Renal cortical epithelial cell (primary cell): Measurements from ENCODE around the gene IL22. TPM values are rescaled to one million over a fixed set of nuclear protein-coding genes. Genes with fewer than 3 reads are reported as not detected.
"Not testable (repeated sequence)": the region's sequence is repeated elsewhere in the genome, so short reads cannot be mapped to it uniquely, and the experiment has no call there.

Experiments
- DNase-seq: peaks from one replicate; pipeline ENCODE4 v3.0.0-alpha.2; 2011; ENCODE audit warnings: low read depth
- total RNA-seq: library from RNA; depleted of rRNA; stranded (reverse); fragments of >200 nt; gene quantifications from 2 replicates; pipeline ENCODE4 v1.2.3, GENCODE V29; 2014

Gene IL22
- total RNA-seq, 1 donor from 2014 or later = not detected

DNA sequence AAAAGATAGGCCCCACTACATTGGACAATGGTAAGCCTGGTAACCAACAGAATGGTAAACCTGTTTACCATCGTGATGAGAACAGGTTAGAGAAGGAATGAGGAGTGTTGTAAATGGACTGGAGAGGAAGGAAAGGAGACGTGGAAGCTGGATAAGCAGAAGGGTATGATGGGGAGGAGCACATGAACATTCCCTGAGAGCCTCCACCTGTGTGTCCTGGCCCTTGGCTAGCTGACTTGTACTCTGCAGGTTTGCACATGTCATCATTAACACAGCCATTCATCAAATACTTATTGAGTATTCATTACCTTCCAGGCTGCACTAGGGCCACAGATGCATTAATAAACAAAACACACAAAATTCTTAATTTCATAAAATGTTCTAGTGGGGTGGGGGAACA is 23.4 kb downstream of the IL22 start:
- no peak for DNase-seq

DNA sequence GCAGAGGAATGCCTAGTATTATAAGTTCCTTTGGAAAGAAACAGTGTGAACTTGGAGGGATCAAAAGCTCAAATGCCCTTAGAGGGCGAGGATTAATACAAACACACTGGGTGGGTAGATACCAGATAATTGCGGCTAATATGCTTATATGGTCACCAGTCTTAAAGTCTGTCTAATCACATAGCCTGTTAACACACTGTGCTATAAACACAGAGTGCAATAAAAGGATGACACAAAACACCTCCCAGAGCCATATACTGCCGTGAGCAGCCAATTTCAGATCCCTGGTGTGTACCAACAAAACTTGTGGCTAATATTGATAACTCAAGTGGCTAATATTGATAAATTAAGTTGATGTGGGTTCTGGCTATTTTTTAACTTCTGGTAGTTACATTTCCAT is 26.0 kb downstream of the IL22 start:
- DNase-seq = no peak

DNA sequence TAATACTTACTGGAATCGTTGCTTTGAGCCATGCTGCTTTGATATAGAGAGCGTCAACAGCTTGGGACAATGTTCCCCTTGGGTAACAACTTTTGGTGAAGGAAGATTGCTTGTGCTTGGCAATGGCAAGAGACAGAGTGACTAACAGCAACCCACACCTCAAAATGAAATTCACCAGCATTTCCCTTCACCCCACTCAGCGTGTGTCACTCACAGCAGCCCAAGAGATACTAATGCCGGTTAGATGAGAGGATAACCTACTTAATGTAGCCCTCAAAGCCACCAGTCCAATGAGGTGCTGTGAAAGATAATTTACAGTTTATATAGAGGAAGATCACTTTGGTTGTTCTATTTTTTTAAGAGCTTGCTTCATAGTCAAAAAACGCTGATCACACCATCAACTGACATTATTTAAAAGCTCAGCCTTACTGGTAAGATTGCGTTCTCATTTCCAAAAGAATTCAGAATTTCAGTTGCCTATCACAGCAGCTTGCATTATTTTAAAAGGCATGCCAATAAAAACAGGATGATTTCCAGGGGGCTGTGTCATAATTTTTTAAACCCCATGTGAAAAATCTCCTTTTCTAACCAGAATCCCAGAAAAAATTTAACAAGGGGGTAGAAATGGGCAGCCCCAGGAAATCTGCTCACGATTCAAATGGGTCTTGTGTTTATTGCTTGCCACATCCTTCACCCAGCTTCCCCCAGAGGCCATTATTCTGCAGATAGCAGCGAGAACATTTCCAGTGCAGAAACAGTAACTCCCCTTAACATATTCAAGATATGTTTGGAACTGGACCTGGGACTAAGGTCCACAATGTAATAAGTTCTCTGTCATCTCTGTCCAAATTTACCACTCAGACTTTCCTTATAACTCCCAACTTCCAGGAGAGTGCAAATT is 27.6 kb downstream of the IL22 start, which contains the start of gene IL26:
Gene IL26, minus strand, starts transcription at position 235 of the 901 bp plus-strand sequence. Its CDS starts 54 bp downstream, at position 181.
- no peak for DNase-seq

DNA sequence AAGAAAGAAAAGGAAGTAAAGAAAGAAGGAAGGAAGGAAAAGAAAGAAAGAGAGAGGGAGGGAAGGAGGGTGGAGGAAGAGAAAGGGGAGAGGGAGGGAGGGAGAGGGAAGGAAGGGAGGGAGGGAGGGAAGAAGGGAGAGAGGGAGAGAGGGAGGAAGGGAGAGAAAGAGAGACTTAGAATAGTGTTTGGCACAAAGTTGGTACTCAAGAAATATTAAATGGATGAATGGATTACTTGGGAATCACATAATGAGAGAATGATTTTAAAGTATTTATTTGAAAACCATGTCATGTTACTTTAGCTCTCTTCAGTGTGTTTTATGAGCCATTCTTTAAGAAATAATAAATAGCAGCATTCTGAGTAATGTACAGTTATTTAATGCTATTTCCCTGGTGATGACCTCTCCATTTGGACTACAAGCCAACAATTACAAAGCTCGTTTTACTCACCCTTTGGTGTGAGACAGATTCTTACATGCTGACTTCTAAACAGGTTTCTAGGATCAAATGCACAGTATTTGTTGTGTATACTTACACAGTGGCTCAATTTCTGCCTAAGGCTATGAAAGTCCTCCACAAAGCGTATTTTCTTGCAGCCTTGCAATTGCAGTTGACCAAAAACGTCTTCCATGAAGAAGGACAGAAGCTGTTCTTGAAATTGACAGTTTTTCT is 28.7 kb downstream of the IL22 start:
- DNase-seq = peak; percentile 60

DNA sequence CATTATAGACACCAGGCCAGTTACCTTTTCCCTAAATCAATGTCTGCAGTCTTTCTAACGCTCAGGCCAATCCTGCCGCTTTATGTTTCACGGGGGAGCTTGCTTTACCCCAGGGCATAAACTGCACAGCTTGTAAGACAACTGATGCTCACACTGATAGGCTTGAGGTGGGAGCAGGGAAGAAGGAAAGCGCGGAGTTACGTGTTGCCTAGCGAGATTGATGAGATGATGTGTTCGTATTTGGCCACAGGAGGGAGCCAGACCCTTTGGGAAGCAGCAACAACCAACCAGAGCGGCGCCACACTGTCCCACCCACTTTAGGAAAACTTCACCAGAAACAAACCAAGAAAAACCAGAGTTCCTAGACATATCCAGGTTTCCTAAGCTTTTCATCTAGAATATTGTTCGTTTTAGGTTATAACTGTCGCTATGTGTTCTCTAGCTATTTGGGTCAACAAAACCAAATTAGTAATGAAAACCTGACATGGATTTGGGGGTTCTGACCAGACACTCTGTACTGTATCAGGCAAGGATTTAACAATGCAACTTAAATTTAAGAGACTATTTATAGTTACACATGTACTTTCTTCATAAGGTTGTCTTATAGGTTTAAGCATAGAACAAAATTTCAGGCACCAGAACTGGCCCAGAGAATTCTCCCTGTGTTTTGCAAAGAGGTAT is 30.2 kb downstream of the IL22 start:
- DNase-seq = peak; percentile 75

DNA sequence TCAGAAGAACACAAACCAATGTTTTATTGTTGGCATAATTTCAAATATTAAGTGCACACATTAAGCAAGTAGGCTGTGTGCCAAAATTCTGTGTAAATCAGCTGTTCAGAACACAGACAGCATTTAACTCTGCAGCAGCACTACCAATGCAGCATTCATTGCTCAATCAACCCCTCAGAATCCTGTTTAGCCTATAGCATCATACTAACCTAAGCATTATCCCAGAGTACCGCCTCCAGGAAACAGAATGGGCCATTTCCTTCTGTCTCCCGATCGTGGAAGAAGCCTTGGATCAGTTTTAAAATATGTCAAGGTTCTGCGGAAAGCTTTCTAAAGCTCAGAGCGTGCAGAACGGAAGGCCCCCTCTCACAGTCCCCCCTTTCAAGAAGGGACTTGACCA is 31.1 kb downstream of the IL22 start:
- no peak for DNase-seq

DNA sequence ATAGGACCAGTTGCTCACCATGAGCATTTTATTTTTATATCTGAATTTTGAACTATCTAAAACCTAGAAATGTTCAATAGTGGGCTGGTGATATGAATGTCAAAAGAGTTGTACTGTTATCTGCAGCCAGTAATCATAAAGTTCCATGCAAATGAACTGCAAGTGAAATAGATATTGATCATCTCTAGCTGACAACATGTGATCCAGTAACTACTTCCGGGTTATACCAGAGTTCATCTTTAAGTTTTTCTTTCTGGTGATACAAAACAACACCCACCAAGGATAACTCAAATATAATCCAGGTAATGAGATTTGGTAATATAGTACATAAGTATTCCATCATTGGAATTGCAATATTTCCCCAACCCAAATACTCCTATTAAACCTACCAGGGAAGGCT is 31.9 kb downstream of the IL22 start:
- no peak for DNase-seq

DNA sequence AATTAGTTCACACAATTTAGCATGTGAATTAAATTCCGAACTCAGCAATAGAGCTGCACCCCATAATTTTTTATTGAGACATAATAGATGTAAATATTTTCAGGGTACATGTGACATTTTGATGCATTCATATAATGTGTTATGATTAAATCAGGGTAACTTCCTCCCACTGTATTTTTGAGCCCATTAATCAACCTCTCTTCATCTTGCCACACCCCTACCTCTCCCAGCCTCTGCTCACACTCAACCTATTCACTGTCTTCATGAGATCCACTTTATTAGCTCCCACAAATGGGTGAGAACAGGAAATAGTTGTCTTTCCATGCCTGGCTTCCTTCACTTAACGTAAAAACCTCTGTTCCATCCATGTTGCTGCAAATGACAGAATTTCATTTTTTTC is 42.5 kb downstream of the IL22 start:
- no peak for DNase-seq

DNA sequence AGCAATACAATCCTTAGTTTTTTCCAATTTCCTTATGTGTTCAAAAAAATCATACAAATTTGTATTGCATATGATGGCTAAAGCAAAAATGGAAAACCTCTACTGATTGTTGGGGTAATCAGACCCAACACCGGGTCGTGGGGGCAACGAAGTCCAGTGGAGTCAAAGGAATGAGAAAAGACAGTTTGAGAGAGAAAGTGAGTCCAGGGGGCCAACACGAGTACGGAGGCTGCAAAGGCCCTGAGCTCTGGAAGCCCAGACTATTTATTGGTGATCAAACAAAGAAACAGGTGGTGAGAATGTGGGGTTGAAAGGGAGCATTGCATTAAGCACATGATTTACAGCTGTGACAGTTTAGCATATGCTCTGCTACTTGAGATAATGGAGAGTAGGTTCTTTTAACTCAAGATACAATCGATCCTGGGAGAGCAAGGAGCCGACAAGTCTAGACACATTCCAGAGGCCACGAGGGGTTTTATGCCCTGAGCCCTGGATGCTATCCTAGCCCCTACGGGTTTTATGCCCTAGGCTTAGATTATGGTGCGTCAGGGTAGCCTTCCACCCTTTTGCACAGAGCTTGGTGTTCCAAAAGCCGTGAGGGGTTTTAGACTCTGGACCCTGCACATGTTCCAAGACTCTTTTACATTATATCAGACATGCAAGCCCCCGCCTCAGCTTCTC is 44.2 kb downstream of the IL22 start:
- DNase-seq = not testable (repeated sequence)

DNA sequence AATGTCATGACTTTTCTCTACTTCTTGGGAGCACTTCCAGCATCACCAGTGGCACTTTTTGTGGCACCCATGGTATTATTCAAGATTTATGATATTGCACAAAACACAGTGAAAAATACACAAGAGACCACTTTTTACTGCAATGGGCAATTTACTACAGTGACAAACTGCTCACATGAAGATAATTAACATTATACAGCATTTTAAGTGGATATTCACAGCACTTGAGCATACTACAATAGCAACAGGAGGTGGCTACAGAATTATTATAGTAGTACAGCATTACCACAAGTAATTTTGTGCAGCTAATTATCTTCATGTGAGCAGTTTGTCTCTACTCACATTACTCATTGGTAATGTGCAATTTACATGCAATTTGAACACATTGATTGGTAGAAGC is 46.1 kb downstream of the IL22 start:
- no peak for DNase-seq

DNA sequence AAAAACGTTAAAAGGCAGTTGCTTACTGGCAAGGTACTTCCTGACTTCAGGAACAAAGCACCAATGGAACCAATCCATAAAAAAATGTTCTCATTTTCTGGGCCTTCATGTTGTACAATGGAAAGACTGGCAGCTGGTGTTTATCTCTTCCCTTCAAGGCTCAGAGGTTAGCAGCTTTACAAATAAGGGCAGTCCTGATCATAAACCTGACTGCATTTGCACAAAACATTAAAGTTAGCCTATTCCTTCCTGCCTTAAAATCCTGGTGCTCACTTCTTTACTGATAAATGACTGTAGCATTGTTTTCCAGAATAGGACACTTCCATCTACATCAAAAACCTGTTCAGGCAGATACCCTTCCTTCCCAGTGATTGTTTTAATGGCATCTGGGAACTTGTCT is 47.0 kb downstream of the IL22 start:
- no peak for DNase-seq

DNA sequence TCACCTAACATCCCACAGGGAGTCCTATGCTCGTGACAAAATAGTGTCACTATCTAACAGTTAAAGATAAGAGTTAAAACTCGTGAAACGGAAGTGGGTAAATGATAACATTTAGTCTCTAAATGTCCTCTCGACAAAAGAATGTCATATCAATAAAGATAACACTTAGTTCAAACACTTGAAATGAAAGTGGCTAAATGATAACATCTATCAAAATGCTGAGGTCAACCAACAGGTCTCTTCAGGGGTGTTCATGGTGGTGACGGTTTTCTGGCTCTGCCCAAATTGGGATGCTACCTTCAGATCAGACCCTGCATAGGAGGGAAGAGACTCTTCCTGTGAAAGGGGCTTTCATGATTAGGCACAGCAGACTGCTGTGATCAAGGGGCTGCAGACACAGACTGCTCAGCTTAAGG is 49.9 kb downstream of the IL22 start:
- DNase-seq = no peak

DNA sequence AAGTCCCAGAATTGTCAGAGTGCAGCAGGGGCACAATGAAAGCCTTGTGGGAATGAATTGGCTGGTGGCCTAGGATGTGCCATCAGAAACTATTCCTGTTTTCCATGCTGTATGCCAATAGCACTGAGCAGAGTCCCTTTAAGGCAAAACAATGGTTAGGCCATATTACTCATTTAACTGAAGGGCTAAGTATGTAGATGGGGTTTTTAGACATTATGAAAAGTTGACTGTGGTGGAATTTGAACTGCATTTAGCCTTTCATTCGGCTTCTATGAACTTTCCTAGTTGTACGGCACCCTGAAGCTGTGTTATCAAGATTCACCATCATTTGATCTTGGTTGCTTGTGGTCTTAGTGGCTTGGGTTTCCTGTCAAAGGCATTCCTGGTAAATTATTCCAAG is 52.5 kb downstream of the IL22 start:
- no peak for DNase-seq

DNA sequence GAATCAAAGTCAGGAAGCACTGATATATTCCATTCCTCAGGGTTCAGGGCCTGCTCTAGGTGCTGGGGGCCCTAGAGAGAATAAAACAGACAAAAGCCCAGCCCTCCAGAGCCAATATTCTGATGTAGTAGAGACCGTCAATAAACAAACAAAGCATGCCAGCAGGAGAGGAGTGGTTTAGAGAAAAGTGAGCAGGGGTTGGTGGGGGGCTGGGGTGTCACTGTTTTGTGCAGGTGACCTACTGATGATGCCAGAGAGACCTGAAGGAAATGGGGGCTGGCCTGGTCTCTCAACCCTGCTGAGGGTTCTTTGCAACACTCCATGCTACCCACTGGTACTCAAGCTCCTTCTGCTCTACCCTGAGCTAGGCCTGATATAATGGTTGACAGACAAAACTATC is 54.3 kb downstream of the IL22 start:
- DNase-seq = no peak

DNA sequence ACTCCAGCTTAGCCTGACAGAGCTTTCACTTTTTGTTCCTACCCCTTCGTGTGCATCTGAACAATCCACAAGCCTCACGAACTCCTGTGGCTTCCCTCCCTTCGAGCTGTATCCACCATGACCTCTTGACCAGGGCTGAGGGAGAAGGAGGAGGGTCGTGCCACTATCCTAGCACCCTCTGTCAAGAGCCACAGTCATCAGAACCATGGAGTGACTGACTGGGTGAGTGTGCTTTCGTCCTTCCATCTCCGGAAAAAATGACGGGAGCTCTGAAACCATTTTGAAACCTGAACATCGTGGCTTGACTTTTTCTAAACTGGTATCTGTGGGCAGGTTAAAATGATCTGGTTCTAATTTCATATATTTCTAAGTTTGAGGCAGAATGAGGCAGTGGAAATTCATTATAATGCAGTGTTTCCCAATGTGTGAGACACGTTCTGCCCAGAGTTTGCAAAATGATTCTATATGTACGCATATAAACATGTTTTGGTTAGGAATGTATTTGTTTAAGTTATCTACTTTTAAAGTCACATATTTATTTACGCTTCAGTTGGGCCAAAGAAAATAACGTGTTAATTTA is 54.8 kb downstream of the IL22 start:
- no peak for DNase-seq

Other genes with a start within 250 kb of the IL22 start
- not detected in 2 replicates for gene IFNG, start 93.9 kb downstream of the IL22 start, total RNA-seq
- not detected in 2 replicates for gene IL26, start 27.8 kb downstream of the IL22 start, total RNA-seq
- 6.4 and 9.2 TPM in 2 replicates for gene MDM1, start 78.8 kb upstream of the IL22 start, total RNA-seq